ENCODE measurements around the gene JCHAIN.
"Not testable (repeated sequence)": the region's sequence is repeated elsewhere in the genome, so short reads cannot be mapped to it uniquely, and the experiment has no call there.

The JCHAIN gene

DNA sequence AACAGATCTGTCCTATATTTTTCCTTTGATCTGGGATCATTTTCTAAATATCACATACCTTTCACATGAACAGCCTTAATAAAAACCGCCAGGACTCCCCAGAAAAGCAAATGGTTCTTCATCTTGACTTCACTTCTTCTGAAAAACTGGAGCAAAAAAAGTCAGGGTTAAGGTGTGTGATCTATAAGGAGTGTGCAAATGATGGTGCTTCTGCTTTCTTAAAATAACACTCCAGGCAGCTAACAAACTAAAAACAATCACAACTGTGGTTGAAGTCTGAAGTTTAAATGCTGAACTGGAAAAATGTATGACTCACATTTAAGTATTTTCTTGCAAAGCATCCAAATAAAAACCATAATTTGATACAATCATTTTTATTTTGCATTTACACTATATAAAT lies at the start of gene JCHAIN:
Gene JCHAIN (minus strand): TSS at position 140 of the 400 bp plus-strand sequence. CDS start 18 bp downstream, at position 122.
- DNase-seq = no peak

- DNase-seq = no peak
These were observed 48.8 kb upstream of the JCHAIN start for GRCh38 chr4:70715097-70715496.

DNA sequence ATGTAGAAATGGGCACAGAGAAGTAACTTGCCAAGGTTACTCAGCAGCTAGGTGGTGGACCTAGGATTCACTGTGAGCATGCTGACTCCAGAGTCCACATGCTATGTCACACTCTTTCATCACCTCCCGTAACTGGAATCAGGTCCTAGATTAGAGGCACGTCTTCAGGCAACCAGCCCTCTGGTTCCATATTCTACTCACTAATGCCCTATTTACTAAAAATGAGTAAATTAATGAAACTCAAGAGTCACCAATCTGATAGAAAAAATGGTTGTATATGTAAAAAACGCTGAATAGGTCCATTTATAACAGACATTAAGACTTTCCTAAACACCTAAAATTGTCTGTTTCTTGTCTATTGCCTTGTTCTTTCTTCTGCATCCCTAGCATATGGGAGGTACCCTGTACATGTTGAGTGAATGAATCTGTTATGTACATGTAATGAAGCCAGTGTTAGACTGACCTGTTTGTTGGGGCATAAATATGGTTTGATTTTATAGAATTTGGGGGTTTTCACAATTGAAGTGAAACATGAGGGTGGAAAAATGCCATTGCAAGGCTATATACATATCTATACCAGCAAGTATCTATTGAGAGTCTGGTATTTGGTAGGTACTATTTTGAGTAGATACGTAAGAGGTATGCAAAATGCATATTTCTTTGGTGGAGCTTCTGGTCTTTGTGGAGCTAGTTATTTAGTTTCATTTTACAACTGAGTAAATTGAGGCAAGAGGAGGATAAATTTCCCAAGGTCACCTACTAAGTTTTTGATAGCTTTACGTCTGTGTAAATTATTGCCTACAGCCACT lies 48.0 kb upstream of the JCHAIN start:
- DNase-seq = no peak

- DNase-seq = no peak
These were observed 47.3 kb upstream of the JCHAIN start for GRCh38 chr4:70713453-70714078.

GRCh38 chr4:70712604-70713452 lies 46.5 kb upstream of the JCHAIN start:
- DNase-seq = no peak

DNA sequence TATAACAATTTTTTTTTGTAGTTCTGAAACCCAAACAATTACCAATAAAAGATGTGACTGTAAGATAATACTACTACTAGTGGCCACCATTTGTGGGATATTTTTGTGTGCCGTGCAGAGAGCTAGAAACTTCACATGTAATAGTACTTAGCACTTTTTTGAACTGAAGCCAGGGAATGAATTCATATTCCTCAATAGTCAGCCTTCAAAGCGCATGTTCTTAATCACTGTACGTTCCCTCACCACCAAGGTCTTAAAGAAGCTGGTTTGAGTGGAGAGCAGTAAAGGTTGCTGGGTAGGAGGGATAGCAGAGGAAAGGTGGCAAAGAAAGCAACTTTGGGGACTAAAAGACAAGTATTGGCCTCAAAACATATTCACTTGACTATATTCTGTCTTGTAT lies 45.8 kb upstream of the JCHAIN start:
- no peak for DNase-seq

DNA sequence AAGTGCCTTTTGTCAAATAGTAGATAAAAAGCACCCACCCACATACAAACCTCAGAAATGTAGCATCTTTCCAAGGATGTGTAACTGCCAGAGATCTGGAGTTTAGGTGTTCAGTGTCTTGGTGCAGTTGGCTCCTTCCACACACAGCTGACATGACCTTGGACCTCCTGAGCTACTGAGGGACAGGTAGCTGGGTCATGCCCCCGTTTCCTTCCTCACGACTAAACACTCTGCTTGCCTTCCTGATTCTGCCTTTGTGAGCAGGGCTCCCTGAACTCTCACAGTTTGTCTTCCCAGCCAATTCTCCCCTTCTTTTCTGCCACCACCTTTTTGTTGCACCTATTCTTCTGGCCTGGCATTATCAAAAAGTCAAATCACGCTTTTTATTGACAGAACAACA lies 45.3 kb upstream of the JCHAIN start:
- DNase-seq = no peak

DNA sequence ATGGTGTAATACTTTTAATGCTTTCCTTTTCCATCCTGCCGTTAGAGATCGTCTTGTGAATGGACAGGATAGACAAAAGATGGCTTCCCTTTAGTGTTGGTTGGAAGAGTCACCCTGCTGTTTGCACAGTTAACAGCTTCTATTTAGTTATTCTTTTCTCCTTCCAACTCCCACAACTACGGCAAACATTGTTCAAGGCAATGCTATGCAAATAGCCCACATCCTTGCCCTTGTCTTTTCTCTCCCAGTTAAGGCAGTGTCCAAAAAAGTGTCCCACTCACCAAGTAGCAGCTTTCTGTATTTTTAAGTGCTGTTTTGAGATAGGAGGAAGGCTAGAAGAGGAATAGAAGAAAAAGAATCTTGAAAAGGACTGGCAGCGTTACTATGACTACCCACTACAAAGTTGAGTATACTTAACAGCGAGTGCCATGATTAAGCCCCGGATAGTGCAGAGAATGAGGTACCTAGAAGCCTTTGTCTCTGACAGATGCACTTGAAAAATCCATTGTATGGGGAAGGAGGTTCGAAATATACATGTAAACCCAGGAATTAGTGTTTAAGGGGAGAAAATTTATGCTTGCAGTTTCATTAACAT lies 43.4 kb upstream of the JCHAIN start:
- no peak for DNase-seq

DNA sequence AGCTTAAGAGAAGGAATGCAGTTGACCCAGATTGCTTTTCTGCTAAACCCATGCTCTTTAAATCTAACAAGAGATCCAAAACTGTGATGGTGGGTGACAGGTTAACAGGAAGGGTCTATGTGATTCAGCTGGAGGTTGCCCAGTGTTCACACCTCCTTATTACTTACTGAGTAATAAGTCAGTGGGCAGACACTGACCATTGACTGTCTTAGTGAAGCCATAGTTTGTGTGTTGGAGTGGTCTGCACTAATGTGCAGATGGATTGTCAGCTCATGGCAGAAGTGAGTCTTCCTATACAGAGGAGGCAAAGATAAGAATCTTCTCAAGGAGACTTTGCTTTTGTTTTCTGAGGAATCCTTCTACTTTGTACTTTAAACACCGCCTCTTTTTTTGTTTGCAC lies 40.2 kb upstream of the JCHAIN start:
- DNase-seq = no peak

DNA sequence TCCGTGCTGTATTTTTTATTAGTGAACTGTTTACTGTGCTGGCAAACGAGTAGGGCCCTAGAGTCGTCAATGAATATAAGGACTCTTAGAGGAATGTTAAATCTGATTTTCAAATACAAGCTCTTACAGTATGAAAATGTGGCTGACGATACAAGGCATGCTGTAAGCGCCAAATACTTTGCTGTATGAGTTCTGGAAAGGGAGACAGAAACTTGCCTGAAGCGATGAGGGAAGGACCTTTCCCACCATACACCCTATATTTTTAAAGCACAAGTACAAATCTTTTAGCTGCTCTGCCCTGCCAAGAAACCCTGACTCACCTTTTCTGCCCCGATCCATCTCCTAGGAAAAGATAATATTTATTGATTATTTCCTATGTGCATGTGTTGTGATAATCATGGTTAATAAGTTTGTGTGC lies 39.7 kb upstream of the JCHAIN start:
- DNase-seq = no peak

- peak; percentile 55 for DNase-seq
These were observed 39.1 kb upstream of the JCHAIN start for GRCh38 chr4:70705183-70706043.

DNA sequence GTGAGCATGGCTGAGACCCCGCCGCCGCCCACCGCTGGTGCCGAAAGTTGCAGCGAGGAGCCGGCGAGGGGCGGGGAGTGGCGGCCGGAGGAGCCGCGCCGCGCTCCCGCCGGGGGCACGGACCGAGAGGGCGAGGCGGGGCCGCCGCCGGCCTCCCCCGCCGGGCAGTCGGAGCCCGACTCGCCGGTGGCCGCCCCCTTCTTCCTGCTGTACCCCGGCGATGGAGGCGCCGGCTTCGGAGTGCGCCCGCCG lies 38.5 kb upstream of the JCHAIN start:
- no peak for DNase-seq

GRCh38 chr4:70704215-70704930 lies 38.1 kb upstream of the JCHAIN start:
- DNase-seq = peak; percentile 57

DNA sequence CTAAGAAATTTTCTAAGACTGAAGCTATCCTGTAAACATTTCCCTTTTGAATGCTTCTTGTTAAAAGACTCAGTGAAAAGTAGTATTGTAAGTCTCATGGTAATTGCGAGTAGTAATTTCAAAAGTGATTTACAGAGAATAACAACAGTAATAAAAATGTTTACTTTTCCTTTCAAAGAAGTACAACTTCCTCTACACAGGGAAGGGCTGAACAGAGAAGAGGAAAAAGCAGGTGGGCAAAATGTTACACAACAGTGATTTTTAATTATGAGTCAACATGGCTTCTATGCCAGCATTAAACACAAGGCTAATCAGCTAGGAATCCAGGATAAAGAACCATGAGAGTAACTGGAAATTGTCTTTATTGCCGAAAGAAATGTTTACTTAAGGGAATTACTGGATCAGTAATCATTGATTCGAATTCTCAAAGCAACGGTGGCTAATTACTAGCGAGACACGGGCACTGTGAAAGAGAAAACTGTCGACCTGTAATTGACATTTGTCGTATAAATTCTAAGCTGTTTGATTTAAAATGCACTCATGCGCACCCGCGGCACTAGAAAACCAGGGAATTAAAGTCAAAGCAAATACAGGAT lies 37.4 kb upstream of the JCHAIN start:
- DNase-seq = peak; percentile 57

GRCh38 chr4:70702592-70702991 lies 36.3 kb upstream of the JCHAIN start:
- DNase-seq = not testable (repeated sequence)

DNA sequence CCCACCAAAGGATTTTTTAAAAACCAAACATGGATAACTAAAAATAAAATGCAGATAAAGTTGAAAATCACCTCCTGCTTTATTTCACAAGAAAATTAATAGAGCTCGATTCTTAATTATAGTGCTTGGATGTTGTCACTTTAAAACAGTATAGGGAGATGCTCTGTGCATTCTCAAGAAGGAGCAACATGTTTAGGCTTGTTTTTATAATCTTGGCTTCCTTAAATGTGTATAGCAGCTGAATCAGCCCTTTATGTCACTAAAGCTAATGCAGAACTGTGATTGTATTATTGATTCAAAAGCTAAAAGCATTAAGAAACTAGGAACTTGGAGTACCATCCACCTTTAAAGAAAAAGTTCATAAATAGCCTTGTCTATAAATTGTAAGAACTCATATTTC lies 35.0 kb upstream of the JCHAIN start:
- DNase-seq = no peak

GRCh38 chr4:70700712-70701111 lies 34.4 kb upstream of the JCHAIN start:
- no peak for DNase-seq

GRCh38 chr4:70698435-70698834 lies 32.1 kb upstream of the JCHAIN start:
- not testable (repeated sequence) for DNase-seq

DNA sequence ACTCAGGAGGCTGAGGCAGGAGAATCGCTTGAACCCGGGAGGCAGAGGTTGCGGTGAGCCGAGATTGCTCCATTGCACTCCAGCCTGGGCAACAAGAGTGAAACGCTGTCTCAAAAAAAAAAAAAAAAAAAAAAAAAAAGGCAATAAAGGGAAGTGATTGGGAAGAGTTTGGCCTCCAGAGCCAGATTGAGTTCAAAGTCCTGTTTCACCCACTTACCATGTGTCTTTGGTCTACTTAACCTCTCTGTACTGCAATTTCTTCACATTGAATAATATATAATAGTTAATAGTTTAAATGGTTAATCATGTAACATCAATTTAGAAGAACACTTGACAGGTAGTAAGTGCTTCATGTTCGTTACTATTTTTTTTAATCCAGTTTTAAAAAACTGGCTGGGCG lies 28.3 kb upstream of the JCHAIN start:
- DNase-seq = not testable (repeated sequence)

GRCh38 chr4:70691661-70692060 lies 25.4 kb upstream of the JCHAIN start:
- DNase-seq = no peak

DNA sequence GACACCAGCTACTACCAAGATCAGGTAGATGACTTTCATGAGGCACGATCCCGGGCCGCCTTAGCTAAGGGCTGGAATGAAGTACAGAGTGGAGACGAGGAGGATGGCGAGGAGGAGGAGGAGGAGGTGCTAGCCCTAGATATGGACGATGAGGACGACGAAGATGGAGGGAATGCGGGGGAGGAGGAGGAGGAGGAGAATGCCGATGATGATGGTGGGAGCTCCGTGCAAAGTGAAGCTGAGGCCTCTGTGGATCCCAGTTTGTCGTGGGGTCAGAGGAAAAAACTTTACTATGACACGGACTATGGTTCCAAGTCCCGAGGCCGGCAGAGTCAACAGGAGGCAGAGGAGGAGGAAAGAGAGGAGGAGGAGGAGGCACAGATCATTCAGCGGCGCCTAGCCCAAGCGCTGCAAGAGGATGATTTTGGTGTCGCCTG lies 22.5 kb upstream of the JCHAIN start:
- DNase-seq = no peak

Data from SHP77 treated with DMSO at 0.1 percent for 48 hours (cell line).